ENCODE data around the gene ATP6V1G2.
"Not testable (repeated sequence)": the region's sequence is repeated elsewhere in the genome, so short reads cannot be mapped to it uniquely, and the experiment has no call there.

ATP6V1G2 gene

DNA sequence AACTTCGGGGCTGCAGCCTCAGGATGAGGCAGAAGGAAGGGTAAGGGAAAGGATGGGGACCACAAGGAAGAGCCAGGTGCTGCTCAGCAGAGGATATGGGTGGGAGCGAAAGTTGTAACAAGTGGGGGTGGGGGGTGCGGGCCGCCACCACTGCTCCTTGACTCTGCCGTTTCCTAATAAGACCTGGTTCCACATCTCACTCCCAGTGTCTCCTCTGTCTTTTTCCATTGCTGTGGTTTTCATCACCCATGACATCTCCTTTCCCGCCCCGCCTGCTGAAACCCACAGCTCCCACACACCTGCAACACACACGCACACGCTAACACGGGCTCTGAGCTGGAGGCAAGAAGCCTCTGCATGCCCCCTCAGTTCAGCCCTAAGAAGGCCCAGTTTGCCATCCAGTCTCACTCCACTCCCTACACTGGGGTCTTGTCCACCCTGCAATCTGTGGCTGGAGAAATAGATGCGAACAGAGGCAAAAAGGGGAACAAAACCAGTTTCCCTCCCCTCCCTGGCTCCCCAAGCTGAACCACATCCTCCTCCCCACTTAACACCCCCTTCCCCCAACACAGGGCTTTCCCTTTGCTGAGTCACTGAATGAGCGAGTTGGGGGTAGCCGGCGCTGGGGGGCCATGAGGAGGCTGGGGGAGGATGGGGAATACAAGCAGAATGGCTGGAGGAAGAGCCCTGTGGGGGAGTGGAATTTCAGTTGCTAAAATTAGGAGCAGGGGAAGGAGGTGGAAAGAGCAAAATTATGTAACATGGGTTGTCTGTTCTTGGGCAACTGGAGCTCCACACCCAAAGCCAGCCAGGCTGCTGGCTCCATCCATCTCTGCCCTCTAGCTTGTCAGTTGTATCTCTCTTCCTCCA, 12.5 kb upstream of the ATP6V1G2 start:
- no peak overlapping the region for H3K4me3 ChIP-seq (ENCODE audit: low read depth in 1 of 2, low read length in 2 of 2)
- no peaks in the 10 kb centered on the region for H3K27me3 ChIP-seq (ENCODE audit: low read depth, low read length)
- no peaks in the 10 kb centered on the region for H3K9me3 ChIP-seq (ENCODE audit: control insufficient read depth in 1 of 2, low read length in 2 of 2)
- H3K36me3 ChIP-seq (ENCODE audit: control insufficient read depth in 1 of 2, insufficient read depth in 2 of 2, low read length in 2 of 2), result peaks cover 10 to 36% of the 10 kb centered on the region in 2 donors
- H3K4me1 ChIP-seq (ENCODE audit: control insufficient read depth in 1 of 2, insufficient read depth in 2 of 2, low read length in 2 of 2), result peaks cover 0 to 8% of the 10 kb centered on the region in 2 donors
- peak overlapping the region; percentile 0 for H3K27ac ChIP-seq (ENCODE audit: low read length)

GRCh38 chr6:31558318-31558625, 11.9 kb upstream of the ATP6V1G2 start:
- peaks cover 0 to 8% of the 10 kb centered on the region in 2 donors for H3K4me1 ChIP-seq (ENCODE audit: control insufficient read depth in 1 of 2, insufficient read depth in 2 of 2, low read length in 2 of 2)
- H3K36me3 ChIP-seq (ENCODE audit: control insufficient read depth in 1 of 2, insufficient read depth in 2 of 2, low read length in 2 of 2), result peaks cover 10 to 36% of the 10 kb centered on the region in 2 donors
- H3K9me3 ChIP-seq (ENCODE audit: control insufficient read depth in 1 of 2, low read length in 2 of 2), result no peaks in the 10 kb centered on the region
- H3K4me3 ChIP-seq (ENCODE audit: low read depth in 1 of 2, low read length in 2 of 2), result no peak overlapping the region
- no peak overlapping the region for H3K27ac ChIP-seq (ENCODE audit: low read length)
- H3K27me3 ChIP-seq (ENCODE audit: low read depth, low read length), result no peaks in the 10 kb centered on the region

- H3K4me1 ChIP-seq (ENCODE audit: control insufficient read depth in 1 of 2, insufficient read depth in 2 of 2, low read length in 2 of 2), result peaks cover 0 to 8% of the 10 kb centered on the region in 2 donors
- peaks cover 10 to 36% of the 10 kb centered on the region in 2 donors for H3K36me3 ChIP-seq (ENCODE audit: control insufficient read depth in 1 of 2, insufficient read depth in 2 of 2, low read length in 2 of 2)
- H3K4me3 ChIP-seq (ENCODE audit: low read depth in 1 of 2, low read length in 2 of 2), result no peak overlapping the region
- H3K9me3 ChIP-seq (ENCODE audit: control insufficient read depth in 1 of 2, low read length in 2 of 2), result no peaks in the 10 kb centered on the region
- H3K27ac ChIP-seq (ENCODE audit: low read length), result no peak overlapping the region
- H3K27me3 ChIP-seq (ENCODE audit: low read depth, low read length), result no peaks in the 10 kb centered on the region
These were observed 11.3 kb upstream of the ATP6V1G2 start for GRCh38 chr6:31557443-31558317.

DNA sequence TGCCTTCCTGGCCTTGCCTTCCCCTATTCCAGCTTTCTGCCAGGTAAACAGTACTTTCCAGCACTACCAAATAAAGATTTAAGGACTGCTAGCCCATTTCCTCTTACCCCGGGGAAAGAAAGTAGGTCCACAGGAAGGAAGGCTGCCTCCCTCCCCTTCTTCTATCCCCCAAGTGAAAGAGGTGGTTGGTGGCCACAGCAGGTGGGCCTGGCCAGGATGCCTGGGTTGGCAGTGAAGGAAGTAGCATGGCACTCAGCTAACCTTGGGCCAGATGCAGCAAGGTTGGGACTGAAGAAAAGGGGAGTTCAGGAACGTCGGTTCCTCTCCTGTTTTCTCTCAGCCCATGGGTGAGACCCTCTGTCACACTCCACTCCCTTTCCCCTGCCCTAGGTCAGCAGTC, 9.9 kb upstream of the ATP6V1G2 start:
- no peak overlapping the region for H3K4me3 ChIP-seq (ENCODE audit: low read depth in 1 of 2, low read length in 2 of 2)
- peaks cover 0 to 8% of the 10 kb centered on the region in 2 donors for H3K4me1 ChIP-seq (ENCODE audit: control insufficient read depth in 1 of 2, insufficient read depth in 2 of 2, low read length in 2 of 2)
- no peak overlapping the region for H3K27ac ChIP-seq (ENCODE audit: low read length)
- no peaks in the 10 kb centered on the region for H3K27me3 ChIP-seq (ENCODE audit: low read depth, low read length)
- H3K9me3 ChIP-seq (ENCODE audit: control insufficient read depth in 1 of 2, low read length in 2 of 2), result no peaks in the 10 kb centered on the region
- peaks cover 10 to 36% of the 10 kb centered on the region in 2 donors for H3K36me3 ChIP-seq (ENCODE audit: control insufficient read depth in 1 of 2, insufficient read depth in 2 of 2, low read length in 2 of 2)

- H3K9me3 ChIP-seq (ENCODE audit: control insufficient read depth in 1 of 2, low read length in 2 of 2); H3K4me3 ChIP-seq (ENCODE audit: low read depth in 1 of 2, low read length in 2 of 2); H3K27me3 ChIP-seq (ENCODE audit: low read depth, low read length); H3K27ac ChIP-seq (ENCODE audit: low read length): not testable (repeated sequence)
- Histone ChIP-seq H3K36me3 (ENCODE audit: control insufficient read depth in 1 of 2, insufficient read depth in 2 of 2, low read length in 2 of 2) (peaks cover 12 to 13% of the 10 kb centered on the region in 2 donors), H3K4me1 (ENCODE audit: control insufficient read depth in 1 of 2, insufficient read depth in 2 of 2, low read length in 2 of 2) (peaks cover 4 to 19% of the 10 kb centered on the region in 2 donors)
These were observed 5.0 kb upstream of the ATP6V1G2 start for GRCh38 chr6:31551371-31551770.

DNA sequence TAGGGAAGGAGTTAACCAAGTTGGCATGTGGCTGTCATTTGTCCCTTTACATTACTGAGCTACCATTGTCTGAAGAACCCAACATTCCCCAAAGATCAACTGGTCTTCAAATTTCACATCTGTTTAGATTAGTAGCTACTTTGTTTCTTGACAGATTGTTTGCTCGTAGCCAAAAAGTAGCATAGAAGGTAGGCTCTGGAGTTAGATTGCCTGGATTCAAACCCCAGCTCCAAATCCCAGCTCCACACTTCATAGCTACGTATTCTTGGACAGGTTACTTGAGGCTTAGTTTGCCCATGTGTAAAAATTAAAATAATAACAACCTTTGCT, 2.1 kb upstream of the ATP6V1G2 start:
- peak overlapping the region; percentile 72 for H3K27ac ChIP-seq (ENCODE audit: low read length)
- H3K4me1 ChIP-seq (ENCODE audit: control insufficient read depth in 1 of 2, insufficient read depth in 2 of 2, low read length in 2 of 2), result peaks cover 4 to 19% of the 10 kb centered on the region in 2 donors
- peaks cover 7 to 13% of the 10 kb centered on the region in 2 donors for H3K36me3 ChIP-seq (ENCODE audit: control insufficient read depth in 1 of 2, insufficient read depth in 2 of 2, low read length in 2 of 2)
- peak overlapping the region in 1 of 2 donors; percentile 61 for H3K4me3 ChIP-seq (ENCODE audit: low read depth in 1 of 2, low read length in 2 of 2)
- H3K9me3 ChIP-seq (ENCODE audit: control insufficient read depth in 1 of 2, low read length in 2 of 2), result no peaks in the 10 kb centered on the region
- H3K27me3 ChIP-seq (ENCODE audit: low read depth, low read length), result no peaks in the 10 kb centered on the region

DNA sequence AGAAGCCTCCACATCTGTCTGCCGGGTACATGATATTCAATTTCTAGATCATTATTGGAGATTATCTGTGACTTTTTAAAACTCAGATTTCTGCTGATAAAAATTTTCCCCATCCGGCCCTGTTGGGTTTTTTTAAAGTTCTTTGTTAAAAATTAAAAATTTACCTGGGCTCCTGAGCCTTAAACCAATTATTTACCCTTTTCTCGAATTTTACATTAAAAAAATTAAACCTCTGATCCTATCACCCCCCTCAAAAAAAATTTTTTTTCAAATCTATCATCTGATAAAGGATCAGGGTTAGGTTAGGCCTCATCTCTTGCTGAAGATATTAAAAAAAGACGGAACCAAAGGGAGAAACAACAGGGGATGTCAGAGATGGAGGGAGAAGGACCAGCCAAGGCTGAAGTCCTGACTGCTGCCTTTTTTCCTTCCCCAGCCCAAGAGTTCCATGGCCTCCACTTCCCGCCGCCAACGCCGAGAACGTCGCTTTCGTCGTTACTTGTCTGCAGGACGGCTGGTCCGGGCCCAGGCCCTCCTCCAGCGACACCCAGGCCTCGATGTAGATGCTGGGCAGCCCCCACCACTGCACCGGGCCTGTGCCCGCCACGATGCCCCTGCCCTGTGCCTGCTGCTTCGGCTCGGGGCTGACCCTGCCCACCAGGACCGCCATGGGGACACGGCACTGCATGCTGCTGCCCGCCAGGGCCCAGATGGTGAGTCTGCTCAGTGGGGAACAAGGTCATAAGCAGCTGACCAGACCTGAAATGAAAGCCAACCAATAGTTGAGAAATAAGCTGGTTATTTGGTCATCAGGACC, 1.5 kb upstream of the ATP6V1G2 start:
- no peaks in the 10 kb centered on the region for H3K27me3 ChIP-seq (ENCODE audit: low read depth, low read length)
- peaks cover 7 to 13% of the 10 kb centered on the region in 2 donors for H3K36me3 ChIP-seq (ENCODE audit: control insufficient read depth in 1 of 2, insufficient read depth in 2 of 2, low read length in 2 of 2)
- peaks cover 4 to 19% of the 10 kb centered on the region in 2 donors for H3K4me1 ChIP-seq (ENCODE audit: control insufficient read depth in 1 of 2, insufficient read depth in 2 of 2, low read length in 2 of 2)
- H3K27ac ChIP-seq (ENCODE audit: low read length), result peak overlapping the region; percentile 72
- H3K4me3 ChIP-seq (ENCODE audit: low read depth in 1 of 2, low read length in 2 of 2), result peak overlapping the region; percentile 61 to 74
- H3K9me3 ChIP-seq (ENCODE audit: control insufficient read depth in 1 of 2, low read length in 2 of 2), result no peaks in the 10 kb centered on the region

GRCh38 chr6:31546958-31547726, 734 bp upstream of the ATP6V1G2 start, which contains the start of gene NFKBIL1:
TSS of gene NFKBIL1 (plus strand) at chr6:31547608. CDS start at chr6:31547695, 87 bp downstream.
- Histone ChIP-seq H3K9me3 (ENCODE audit: control insufficient read depth in 1 of 2, low read length in 2 of 2) (no peaks in the 10 kb centered on the region), H3K27me3 (ENCODE audit: low read depth, low read length) (no peaks in the 10 kb centered on the region), H3K36me3 (ENCODE audit: control insufficient read depth in 1 of 2, insufficient read depth in 2 of 2, low read length in 2 of 2) (peaks cover 7 to 13% of the 10 kb centered on the region in 2 donors), H3K4me1 (ENCODE audit: control insufficient read depth in 1 of 2, insufficient read depth in 2 of 2, low read length in 2 of 2) (peaks cover 4 to 22% of the 10 kb centered on the region in 2 donors), H3K27ac (ENCODE audit: low read length) (peak within 1 kb of the TSS; percentile 72), H3K4me3 (ENCODE audit: low read depth in 1 of 2, low read length in 2 of 2) (peak within 1 kb of the TSS; percentile 61 to 74)

DNA sequence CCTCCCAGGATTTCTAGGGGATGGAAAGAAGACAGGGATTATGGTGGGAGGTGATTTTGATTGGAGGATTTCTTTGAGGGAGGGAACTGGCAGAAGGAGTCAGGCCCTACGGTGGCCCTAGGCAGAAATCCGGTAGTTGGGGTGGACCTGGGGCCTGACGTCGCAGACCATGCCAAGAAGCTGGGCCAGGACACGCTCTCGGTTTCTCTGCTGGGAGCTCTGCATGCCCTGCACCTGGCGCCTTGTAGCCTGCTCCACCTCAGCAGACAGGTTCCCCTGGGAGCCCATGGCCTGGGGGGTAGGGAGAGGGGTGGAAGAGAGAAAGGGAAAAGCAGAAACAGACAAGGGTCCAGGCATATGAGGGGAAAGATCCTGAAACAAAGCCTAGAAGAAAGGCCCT, 1.1 kb downstream of the ATP6V1G2 start:
- Histone ChIP-seq H3K4me1 (ENCODE audit: control insufficient read depth in 1 of 2, insufficient read depth in 2 of 2, low read length in 2 of 2) (peaks cover 7 to 27% of the 10 kb centered on the region in 2 donors), H3K27me3 (ENCODE audit: low read depth, low read length) (no peaks in the 10 kb centered on the region), H3K36me3 (ENCODE audit: control insufficient read depth in 1 of 2, insufficient read depth in 2 of 2, low read length in 2 of 2) (peaks cover 4 to 17% of the 10 kb centered on the region in 2 donors), H3K4me3 (ENCODE audit: low read depth in 1 of 2, low read length in 2 of 2) (no peak overlapping the region), H3K27ac (ENCODE audit: low read length) (no peak overlapping the region), H3K9me3 (ENCODE audit: control insufficient read depth in 1 of 2, low read length in 2 of 2) (no peaks in the 10 kb centered on the region)

DNA sequence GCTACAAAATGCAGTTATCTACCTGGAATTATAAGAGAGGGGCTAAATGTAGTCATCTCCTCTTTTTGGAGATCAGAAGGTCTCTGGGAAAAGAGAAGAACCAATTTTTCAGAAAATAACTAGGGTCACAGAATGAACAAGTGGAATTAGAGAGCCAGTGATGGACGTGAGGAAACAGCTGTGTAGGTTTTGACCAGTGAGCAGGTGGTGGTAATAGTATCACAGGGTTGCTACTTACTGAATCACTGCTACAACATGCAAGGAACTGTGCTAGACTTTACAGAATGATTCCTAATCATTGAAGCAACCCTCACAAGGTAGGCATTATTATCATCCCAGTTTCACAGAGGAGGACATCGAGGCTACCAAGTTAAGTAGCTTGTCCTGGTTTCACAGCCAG, 1.7 kb downstream of the ATP6V1G2 start:
- H3K4me3 ChIP-seq (ENCODE audit: low read depth in 1 of 2, low read length in 2 of 2), result no peak overlapping the region
- no peaks in the 10 kb centered on the region for H3K27me3 ChIP-seq (ENCODE audit: low read depth, low read length)
- peaks cover 13 to 33% of the 10 kb centered on the region in 2 donors for H3K4me1 ChIP-seq (ENCODE audit: control insufficient read depth in 1 of 2, insufficient read depth in 2 of 2, low read length in 2 of 2)
- H3K27ac ChIP-seq (ENCODE audit: low read length), result no peak overlapping the region
- no peaks in the 10 kb centered on the region for H3K9me3 ChIP-seq (ENCODE audit: control insufficient read depth in 1 of 2, low read length in 2 of 2)
- H3K36me3 ChIP-seq (ENCODE audit: control insufficient read depth in 1 of 2, insufficient read depth in 2 of 2, low read length in 2 of 2), result peaks cover 6 to 20% of the 10 kb centered on the region in 2 donors
